ENCODE results near the gene SETD6.

- TF ChIP-seq GATA3 (IDR thresholded peaks at IDR 0.05; ENCODE audit: low read depth, low read length) (no peak), GATA2 (IDR thresholded peaks at IDR 0.05; ENCODE audit: low read depth, low read length) (no peak)
These were observed 12.0 kb upstream of the SETD6 start for GRCh38 chr16:58503166-58503862.

Data from SH-SY5Y (cell line).